Measurements from ENCODE around the gene MALRD1. TPM values are rescaled to one million over a fixed set of nuclear protein-coding genes. Genes with fewer than 3 reads are reported as not detected.

MALRD1 gene
- total and polyA plus RNA-seq, 2 of the 8 experiments (the other 6 are each of a cell fraction or from before 2014, with no cell fraction given) = 0.32 to 0.35 TPM

DNA sequence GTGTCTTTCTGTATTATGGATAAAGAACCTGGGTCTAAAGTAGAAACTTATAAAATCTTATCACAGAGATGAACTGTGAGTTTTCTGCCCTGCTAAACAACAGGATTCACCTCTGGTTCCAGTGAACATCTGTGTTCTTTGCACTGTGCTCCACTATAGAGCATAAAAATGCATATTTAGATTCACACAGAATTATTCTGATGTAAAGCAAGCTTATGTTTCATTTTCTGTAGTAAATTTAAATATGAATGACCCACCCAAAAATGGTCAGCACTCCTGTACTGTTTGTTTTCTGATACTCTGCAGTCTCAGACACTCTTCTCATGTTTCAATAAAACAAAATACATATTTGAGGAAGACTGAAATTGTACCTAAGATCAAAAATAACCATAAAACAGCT is 563.2 kb downstream of the MALRD1 start (continued):
- TF ChIP-seq TEAD4 (IDR thresholded peaks at IDR 0.05; ENCODE audit: low read depth, low read length) (no peak), RFX5 (IDR thresholded peaks at IDR 0.05; ENCODE audit: borderline replicate concordance, low read depth, low read length) (no peak), SUZ12 (IDR thresholded peaks at IDR 0.05; ENCODE audit: low read length) (no peak)
